A673 (cell line): Measurements from ENCODE around the gene SOS1.

Experiments
- EZH2 ChIP-seq: fragments of 200-600 bp; sonication (generic); IDR thresholded peaks from 2 replicates; pipeline ENCODE4 v1.6.1; 2017; ENCODE audit warnings: borderline replicate concordance, low read depth, mild to moderate bottlenecking, mixed read lengths, antibody characterized with exemption, low read length; ENCODE audit not compliant: poor library complexity, severe bottlenecking
- TF ChIP-seq, protein P1 (sequence below): fragments of 300-800, 200-600 bp; sonication (generic); conservative IDR thresholded peaks from 2 replicates; pipeline ENCODE4 v1.5.1; 2017; ENCODE audit warnings: low read depth, mild to moderate bottlenecking, antibody characterized with exemption, low read length, moderate library complexity, mixed read lengths

DNA sequence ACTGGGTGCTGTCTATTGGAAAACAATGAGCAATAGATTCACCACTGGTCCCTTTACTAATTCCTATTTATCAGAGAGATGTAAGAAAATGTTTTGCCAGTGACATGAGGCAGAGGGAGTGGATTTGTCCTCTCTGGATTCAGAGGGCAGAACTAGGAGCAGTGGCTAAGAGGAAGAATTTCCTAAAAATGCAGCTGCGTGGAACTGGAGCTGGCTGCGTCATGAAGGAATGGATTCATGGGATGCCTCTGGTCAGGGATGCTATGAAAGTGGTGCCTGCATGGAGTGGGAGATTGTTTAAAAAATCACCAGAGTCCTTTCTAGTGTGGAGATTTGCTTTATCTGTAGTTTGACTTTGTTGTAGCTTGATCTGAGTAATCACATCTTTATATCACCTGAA, 152.8 kb downstream of the SOS1 start:
- TF ChIP-seq, protein P1, sequence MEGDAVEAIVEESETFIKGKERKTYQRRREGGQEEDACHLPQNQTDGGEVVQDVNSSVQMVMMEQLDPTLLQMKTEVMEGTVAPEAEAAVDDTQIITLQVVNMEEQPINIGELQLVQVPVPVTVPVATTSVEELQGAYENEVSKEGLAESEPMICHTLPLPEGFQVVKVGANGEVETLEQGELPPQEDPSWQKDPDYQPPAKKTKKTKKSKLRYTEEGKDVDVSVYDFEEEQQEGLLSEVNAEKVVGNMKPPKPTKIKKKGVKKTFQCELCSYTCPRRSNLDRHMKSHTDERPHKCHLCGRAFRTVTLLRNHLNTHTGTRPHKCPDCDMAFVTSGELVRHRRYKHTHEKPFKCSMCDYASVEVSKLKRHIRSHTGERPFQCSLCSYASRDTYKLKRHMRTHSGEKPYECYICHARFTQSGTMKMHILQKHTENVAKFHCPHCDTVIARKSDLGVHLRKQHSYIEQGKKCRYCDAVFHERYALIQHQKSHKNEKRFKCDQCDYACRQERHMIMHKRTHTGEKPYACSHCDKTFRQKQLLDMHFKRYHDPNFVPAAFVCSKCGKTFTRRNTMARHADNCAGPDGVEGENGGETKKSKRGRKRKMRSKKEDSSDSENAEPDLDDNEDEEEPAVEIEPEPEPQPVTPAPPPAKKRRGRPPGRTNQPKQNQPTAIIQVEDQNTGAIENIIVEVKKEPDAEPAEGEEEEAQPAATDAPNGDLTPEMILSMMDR = no peak
- no peak for TF ChIP-seq EZH2
